GM12875 (cell line): ENCODE data around the gene MSMO1.

Source experiments
- H3K4me3 ChIP-seq: one replicate; pipeline ENCODE4 v1.5.1; 2011; ENCODE audit warnings: low read depth, low read length, control low read depth
- TF ChIP-seq, protein P1 (sequence below): IDR thresholded peaks from 2 replicates; pipeline ENCODE4 v1.5.1; 2011; ENCODE audit warnings: low read depth, mild to moderate bottlenecking, control low read depth, inconsistent platforms, low read length, moderate library complexity, borderline replicate concordance; ENCODE audit not compliant: insufficient read depth

MSMO1 gene

DNA sequence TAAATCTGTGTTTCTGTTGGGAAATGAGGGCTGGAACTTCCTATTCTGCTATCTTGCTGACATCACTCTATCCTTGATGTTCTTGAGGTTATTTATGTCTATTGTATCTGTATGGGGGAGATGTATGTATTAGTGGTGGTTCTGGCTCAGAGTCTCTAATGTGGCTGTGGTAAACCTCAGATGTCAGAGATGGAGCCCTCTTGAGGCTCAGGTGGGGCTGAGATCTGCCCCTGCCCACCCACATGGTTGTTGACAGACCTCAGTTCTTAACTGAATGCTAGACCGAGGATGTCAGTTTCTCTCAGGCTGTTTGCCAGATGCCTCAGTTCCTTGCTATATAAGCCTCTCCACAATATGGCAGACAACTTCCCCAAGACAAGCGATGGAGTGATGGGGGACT lies 48.0 kb downstream of the MSMO1 start:
- H3K4me3 ChIP-seq, result no peak overlapping the region
- TF ChIP-seq, protein P1, sequence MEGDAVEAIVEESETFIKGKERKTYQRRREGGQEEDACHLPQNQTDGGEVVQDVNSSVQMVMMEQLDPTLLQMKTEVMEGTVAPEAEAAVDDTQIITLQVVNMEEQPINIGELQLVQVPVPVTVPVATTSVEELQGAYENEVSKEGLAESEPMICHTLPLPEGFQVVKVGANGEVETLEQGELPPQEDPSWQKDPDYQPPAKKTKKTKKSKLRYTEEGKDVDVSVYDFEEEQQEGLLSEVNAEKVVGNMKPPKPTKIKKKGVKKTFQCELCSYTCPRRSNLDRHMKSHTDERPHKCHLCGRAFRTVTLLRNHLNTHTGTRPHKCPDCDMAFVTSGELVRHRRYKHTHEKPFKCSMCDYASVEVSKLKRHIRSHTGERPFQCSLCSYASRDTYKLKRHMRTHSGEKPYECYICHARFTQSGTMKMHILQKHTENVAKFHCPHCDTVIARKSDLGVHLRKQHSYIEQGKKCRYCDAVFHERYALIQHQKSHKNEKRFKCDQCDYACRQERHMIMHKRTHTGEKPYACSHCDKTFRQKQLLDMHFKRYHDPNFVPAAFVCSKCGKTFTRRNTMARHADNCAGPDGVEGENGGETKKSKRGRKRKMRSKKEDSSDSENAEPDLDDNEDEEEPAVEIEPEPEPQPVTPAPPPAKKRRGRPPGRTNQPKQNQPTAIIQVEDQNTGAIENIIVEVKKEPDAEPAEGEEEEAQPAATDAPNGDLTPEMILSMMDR, result no peak

DNA sequence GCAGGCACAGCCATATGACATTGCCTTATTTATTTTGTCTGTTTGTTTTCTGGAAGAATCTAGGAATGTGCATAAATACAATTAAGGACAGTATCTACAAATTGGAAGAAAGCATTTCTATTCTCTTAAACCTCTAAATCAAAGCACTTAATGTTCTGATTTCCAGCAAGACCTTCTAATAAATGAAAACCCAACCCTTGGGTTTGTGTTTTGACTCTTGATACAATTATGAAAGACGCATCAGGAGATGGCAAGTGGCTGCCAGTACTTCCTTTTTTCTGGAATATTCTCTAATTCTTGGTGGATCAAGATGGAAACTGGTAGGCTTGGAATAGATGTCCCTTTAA lies 50.9 kb downstream of the MSMO1 start:
- TF ChIP-seq, protein P1, result no peak
- H3K4me3 ChIP-seq, result no peak overlapping the region

DNA sequence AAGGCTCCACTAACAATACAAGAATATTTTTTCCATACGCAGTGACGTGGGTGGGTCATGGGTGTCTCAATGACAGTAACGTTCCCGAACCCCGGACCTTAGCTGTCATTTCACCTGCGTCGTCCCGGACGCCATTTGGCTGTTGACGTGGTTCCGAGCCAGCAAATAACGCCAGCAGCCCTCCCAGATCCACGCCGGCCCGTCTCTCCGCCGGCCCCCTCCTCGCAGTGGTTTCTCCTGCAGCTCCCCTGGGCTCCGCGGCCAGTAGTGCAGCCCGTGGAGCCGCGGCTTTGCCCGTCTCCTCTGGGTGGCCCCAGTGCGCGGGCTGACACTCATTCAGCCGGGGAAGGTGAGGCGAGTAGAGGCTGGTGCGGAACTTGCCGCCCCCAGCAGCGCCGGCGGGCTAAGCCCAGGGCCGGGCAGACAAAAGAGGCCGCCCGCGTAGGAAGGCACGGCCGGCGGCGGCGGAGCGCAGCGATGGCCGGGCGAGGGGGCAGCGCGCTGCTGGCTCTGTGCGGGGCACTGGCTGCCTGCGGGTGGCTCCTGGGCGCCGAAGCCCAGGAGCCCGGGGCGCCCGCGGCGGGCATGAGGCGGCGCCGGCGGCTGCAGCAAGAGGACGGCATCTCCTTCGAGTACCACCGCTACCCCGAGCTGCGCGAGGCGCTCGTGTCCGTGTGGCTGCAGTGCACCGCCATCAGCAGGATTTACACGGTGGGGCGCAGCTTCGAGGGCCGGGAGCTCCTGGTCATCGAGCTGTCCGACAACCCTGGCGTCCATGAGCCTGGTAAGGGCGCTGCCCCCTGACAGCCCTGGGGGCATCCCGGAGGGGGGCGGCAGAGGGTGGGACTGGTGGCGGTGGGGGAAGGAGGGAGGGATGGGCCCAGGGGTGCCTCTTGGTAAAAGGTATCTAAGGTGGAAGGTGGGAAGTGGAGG lies 51.5 kb downstream of the MSMO1 start, which contains the start of gene CPE:
Gene CPE, plus strand, starts transcription at position 264 of the 933 bp plus-strand sequence. Its CDS starts 214 bp downstream, at position 478.
- no peak within 1 kb of the TSS for H3K4me3 ChIP-seq
- TF ChIP-seq, protein P1, result peak; percentile 41; the same call in 1 of the 2 replicates

DNA sequence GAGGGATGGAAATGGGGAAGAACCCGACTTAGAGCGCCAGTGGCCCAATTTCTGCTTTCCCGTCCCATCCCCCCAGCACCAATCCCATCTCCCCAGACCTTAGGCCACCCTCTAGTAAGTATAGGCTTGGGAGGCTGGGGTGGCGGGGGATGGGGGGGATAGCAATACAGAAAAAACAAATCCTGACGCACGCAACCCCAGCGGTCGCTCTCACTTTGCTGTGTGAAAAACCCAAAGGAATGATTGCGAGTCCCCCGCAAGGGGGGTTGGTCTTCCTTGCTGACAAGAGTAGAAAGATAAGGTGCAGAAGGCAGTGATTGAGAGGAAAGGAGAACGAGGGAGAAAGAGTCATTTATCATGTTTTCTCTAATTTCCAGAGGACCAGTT lies 52.2 kb downstream of the MSMO1 start:
- H3K4me3 ChIP-seq, result no peak overlapping the region
- TF ChIP-seq, protein P1, result no peak

DNA sequence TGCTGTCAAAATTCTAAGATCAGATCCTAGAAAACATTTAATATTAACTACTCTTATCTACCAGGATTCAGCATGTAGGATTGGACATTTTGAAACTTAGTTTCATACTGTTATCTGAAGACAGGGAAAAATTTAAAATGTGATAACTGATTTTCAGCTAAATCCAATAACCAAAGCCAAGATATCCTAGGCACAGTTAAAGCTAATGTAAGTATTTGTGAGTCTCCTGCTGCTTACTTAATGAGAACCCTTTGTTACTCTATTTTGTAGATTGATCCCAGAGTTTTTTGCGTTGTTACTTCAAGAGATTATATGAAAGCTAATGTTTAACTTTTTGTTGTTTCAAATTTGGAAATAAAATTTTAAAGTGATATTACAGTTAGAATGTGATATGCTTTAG lies 53.3 kb downstream of the MSMO1 start:
- TF ChIP-seq, protein P1, result no peak
- no peak overlapping the region for H3K4me3 ChIP-seq

DNA sequence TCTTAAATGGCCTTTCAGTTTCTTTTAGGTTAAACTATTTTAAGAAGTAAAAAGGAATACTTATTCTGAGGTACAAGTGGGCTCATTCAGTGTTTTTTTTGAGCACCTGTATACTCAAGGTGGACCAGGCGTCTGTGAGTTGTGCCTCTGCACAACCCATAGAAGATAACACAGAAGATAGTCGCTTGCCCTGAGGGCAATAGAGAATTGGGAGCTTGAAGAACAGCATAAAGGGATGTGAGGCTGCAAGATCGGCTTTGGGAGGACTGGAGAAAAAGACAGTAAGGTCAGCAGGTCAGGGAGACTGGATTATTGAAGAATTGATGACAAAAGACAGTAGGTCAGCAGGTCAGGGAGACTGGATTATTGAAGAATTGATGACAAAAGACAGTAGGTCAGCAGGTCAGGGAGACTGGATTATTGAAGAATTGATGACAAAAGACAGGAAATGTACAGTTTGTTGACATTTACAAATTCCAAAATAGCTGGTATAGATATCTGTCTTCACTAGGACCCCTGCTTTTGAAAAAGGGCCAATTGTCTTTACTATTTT lies 54.4 kb downstream of the MSMO1 start:
- H3K4me3 ChIP-seq, result no peak overlapping the region
- TF ChIP-seq, protein P1, result no peak

DNA sequence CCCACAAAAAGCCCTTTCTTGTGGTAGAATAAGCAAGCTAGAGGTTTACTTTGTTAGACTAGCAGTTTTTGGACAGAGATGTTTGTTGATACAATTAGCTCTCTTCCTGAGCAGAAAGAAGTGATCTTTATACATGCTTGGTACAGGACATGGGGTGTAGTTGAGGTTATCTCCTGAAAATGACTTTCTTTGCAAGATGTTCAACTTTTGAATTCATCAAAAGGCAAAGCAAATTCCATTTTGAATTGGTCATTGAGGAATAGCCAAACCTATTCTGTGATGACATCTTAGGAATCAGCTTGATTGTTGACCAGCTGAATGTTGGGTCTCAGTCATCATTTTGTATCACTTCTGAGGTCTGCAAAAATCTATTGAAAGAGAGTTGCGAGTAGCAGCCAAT lies 55.2 kb downstream of the MSMO1 start:
- no peak overlapping the region for H3K4me3 ChIP-seq
- TF ChIP-seq, protein P1, result no peak
